Measurements from ENCODE around the gene C6orf47. TPM values are rescaled to one million over a fixed set of nuclear protein-coding genes. Genes with fewer than 3 reads are reported as not detected.

Gene C6orf47
- total and polyA plus RNA-seq, 2 of the 13 experiments (the other 11 are each of a cell fraction or from before 2014, with no cell fraction given) = 1.7 to 18.1 TPM

GRCh38 chr6:31702819-31703716, 42.5 kb upstream of the C6orf47 start, which contains the start of gene ABHD16A (continued):
- TF ChIP-seq PTBP1 (IDR thresholded peaks at IDR 0.05; ENCODE audit: low read depth, low read length, poor library complexity, severe bottlenecking) (no peak), YY1 (IDR thresholded peaks at IDR 0.05; ENCODE audit: insufficient read depth, insufficient replicate concordance, low read depth, low read length) (peak; percentile 72), ZNF260 (CRISPR knock-in tag; IDR thresholded peaks at IDR 0.05; ENCODE audit: borderline replicate concordance, low read depth) (no peak), SOX5 (CRISPR knock-in tag; IDR thresholded peaks at IDR 0.05; ENCODE audit: borderline replicate concordance) (peak; percentile 73; the same call in 1 of the 2 replicates), AGO1 (IDR thresholded peaks at IDR 0.05; ENCODE audit: low read depth, low read length, poor library complexity, severe bottlenecking) (peak; percentile 41), SMAD1 (CRISPR knock-in tag; IDR thresholded peaks at IDR 0.05; ENCODE audit: borderline replicate concordance, low read depth) (peak; percentile 25; the same call in 1 of the 2 replicates), PHF5A (CRISPR knock-in tag; IDR thresholded peaks at IDR 0.05; ENCODE audit: low read depth, unreplicated experiment) (peak; percentile 69), TOE1 (CRISPR knock-in tag; IDR thresholded peaks at IDR 0.05) (peak; percentile 76; the same call in 1 of the 2 replicates), ATF3 (CRISPR knock-in tag; IDR thresholded peaks at IDR 0.05) (peak; percentile 57; the same call in 1 of the 2 replicates), ZSCAN22 (CRISPR knock-in tag; IDR thresholded peaks at IDR 0.05) (no peak), ZBTB7A (CRISPR knock-in tag; IDR thresholded peaks at IDR 0.05) (no peak), DDIT3 (CRISPR knock-in tag; IDR thresholded peaks at IDR 0.05) (peak; percentile 82; the same call in 1 of the 2 replicates), HOXA3 (CRISPR knock-in tag; IDR thresholded peaks at IDR 0.05) (peak; percentile 96), ZKSCAN5 (CRISPR knock-in tag; IDR thresholded peaks at IDR 0.05) (no peak), PCBP2 (optimal IDR thresholded peaks at IDR 0.05; ENCODE audit: low read depth, low read length, poor library complexity, severe bottlenecking) (no peak), ZNF276 (CRISPR knock-in tag; IDR thresholded peaks at IDR 0.05; ENCODE audit: low read depth) (no peak), FOSL2 (CRISPR knock-in tag; IDR thresholded peaks at IDR 0.05) (peak; percentile 74; the same call in 1 of the 2 replicates), ZNF20 (CRISPR knock-in tag; IDR thresholded peaks at IDR 0.05) (no peak), KDM6A (CRISPR knock-in tag; IDR thresholded peaks at IDR 0.05; ENCODE audit: low read depth) (no peak), TRIM22 (IDR thresholded peaks at IDR 0.05) (no peak), ZNF710 (CRISPR knock-in tag; IDR thresholded peaks at IDR 0.05; ENCODE audit: borderline replicate concordance) (peak; percentile 86; the same call in 1 of the 2 replicates), NCOA5 (CRISPR knock-in tag; IDR thresholded peaks at IDR 0.05) (no peak), IKZF1 (IDR thresholded peaks at IDR 0.05) (no peak), ZFP1 (CRISPR knock-in tag; IDR thresholded peaks at IDR 0.05) (peak; percentile 84; the same call in 1 of the 2 replicates)

Data from HepG2 (cell line).